HG03159 (cell line): Measurements from ENCODE around the gene CDC42EP4.
A peak's percentile ranks its signal among the peaks of the same experiment; 100 is the strongest.
"Not testable (repeated sequence)": the region's sequence is repeated elsewhere in the genome, so short reads cannot be mapped to it uniquely, and the experiment has no call there.

Experiments used
- ATAC-seq: cut with Tn5 transposase; IDR thresholded peaks from one replicate; pipeline ENCODE4 v1.9.1; 2021; ENCODE audit warnings: mild to moderate bottlenecking, moderate library complexity; ENCODE audit not compliant: unreplicated experiment

Gene CDC42EP4

GRCh38 chr17:73323409-73324159, 11.8 kb upstream of the CDC42EP4 start:
- ATAC-seq: no peak

GRCh38 chr17:73320601-73321264, 8.9 kb upstream of the CDC42EP4 start:
- ATAC-seq: no peak

- ATAC-seq: no peak
These were observed 8.0 kb upstream of the CDC42EP4 start for GRCh38 chr17:73319766-73320165.

GRCh38 chr17:73318836-73319235, 7.0 kb upstream of the CDC42EP4 start:
- ATAC-seq: no peak

- ATAC-seq: no peak
These were observed 6.6 kb upstream of the CDC42EP4 start for GRCh38 chr17:73318427-73318813.

- ATAC-seq: peak; percentile 14
These were observed 6.0 kb upstream of the CDC42EP4 start for GRCh38 chr17:73317513-73318426.

- peak; percentile 43 for ATAC-seq
These were observed 5.2 kb upstream of the CDC42EP4 start for GRCh38 chr17:73316919-73317505.

- no peak for ATAC-seq
These were observed 3.7 kb upstream of the CDC42EP4 start for GRCh38 chr17:73315471-73315870.

GRCh38 chr17:73313526-73314127, 1.8 kb upstream of the CDC42EP4 start:
- no peak for ATAC-seq

GRCh38 chr17:73312887-73313286, 1.1 kb upstream of the CDC42EP4 start:
- not testable (repeated sequence) for ATAC-seq

- peak; percentile 12 for ATAC-seq
These were observed 397 bp downstream of the CDC42EP4 start for GRCh38 chr17:73311428-73311780.

GRCh38 chr17:73309727-73310596, 1.8 kb downstream of the CDC42EP4 start:
- ATAC-seq: no peak

- not testable (repeated sequence) for ATAC-seq
These were observed 2.8 kb downstream of the CDC42EP4 start for GRCh38 chr17:73308959-73309358.

GRCh38 chr17:73308017-73308823, 3.6 kb downstream of the CDC42EP4 start:
- no peak for ATAC-seq

- ATAC-seq: no peak
These were observed 4.7 kb downstream of the CDC42EP4 start for GRCh38 chr17:73307130-73307529.

GRCh38 chr17:73305845-73306836, 5.7 kb downstream of the CDC42EP4 start:
- no peak for ATAC-seq

GRCh38 chr17:73304971-73305812, 6.6 kb downstream of the CDC42EP4 start:
- ATAC-seq: no peak
